ENCODE measurements around the gene VRTN.

Gene VRTN

GRCh38 chr14:74348241-74348734 is at the start of gene VRTN:
VRTN (plus strand) TSS chr14:74348471; CDS start chr14:74356784, 8,313 bp downstream.
- no peaks in the 10 kb centered on the region for H3K4me1 ChIP-seq (ENCODE audit: low read depth, poor library complexity, severe bottlenecking)
- H3K4me2 ChIP-seq: no peak within 1 kb of the TSS
- H3K79me2 ChIP-seq (ENCODE audit: insufficient read depth, low read depth): no peaks in the 10 kb centered on the region
- H3K27ac ChIP-seq: no peak within 1 kb of the TSS
- no peak for TF ChIP-seq CTCF (conservative IDR thresholded peaks at IDR 0.05; ENCODE audit: low read depth, low read length)
- no peak within 1 kb of the TSS for H3K9ac ChIP-seq
- H3K4me3 ChIP-seq (IDR thresholded peaks at IDR 0.05; ENCODE audit: insufficient read depth, low read depth, low read length): no peak within 1 kb of the TSS
- H3K27me3 ChIP-seq (ENCODE audit: insufficient read depth, low read depth): no peaks in the 10 kb centered on the region
- no peak within 1 kb of the TSS for H2AFZ ChIP-seq (ENCODE audit: low read depth)
- no peaks in the 10 kb centered on the region for H4K20me1 ChIP-seq (ENCODE audit: insufficient read depth)
- H3K36me3 ChIP-seq (ENCODE audit: insufficient read depth): no peaks in the 10 kb centered on the region

GRCh38 chr14:74299061-74299545 is 49.2 kb upstream of the VRTN start:
- Histone ChIP-seq H3K27me3 (ENCODE audit: insufficient read depth, low read depth) (no peaks in the 10 kb centered on the region), H2AFZ (ENCODE audit: low read depth) (no peak overlapping the region), H3K4me2 (no peak overlapping the region), H3K9ac (no peak overlapping the region), H3K36me3 (ENCODE audit: insufficient read depth) (no peaks in the 10 kb centered on the region), H3K79me2 (ENCODE audit: insufficient read depth, low read depth) (no peaks in the 10 kb centered on the region), H3K27ac (no peak overlapping the region), H3K4me3 (IDR thresholded peaks at IDR 0.05; ENCODE audit: insufficient read depth, low read depth, low read length) (no peak overlapping the region), H3K4me1 (ENCODE audit: low read depth, poor library complexity, severe bottlenecking) (peaks cover 7% of the 10 kb centered on the region), H4K20me1 (ENCODE audit: insufficient read depth) (no peaks in the 10 kb centered on the region)
- no peak for TF ChIP-seq CTCF (conservative IDR thresholded peaks at IDR 0.05; ENCODE audit: low read depth, low read length)

DNA sequence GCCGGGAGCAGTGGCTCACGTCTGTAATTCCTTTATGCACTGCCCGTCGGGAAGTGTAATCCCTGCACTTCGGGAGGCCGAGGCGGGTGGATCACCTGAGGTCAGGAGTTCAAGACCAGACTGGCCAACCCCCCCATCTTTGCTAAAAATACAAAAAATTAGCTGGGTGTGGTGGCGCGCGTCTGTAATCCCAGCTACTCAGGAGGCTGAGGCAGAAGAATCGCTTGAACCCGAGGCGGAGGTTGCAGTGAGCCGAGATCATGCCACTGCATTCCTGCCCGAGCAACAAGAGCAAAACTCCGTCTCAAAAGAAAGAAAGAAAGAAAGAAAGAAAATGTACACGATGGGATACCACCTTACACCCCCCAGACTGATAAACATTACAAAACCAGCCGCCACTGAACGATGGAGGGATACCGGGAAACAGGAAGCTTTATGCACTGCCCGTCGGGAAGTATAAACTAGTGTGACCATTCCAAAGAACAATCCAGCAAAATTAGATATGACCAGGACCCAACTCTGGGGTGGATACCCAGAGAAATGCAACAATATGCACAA is 46.6 kb upstream of the VRTN start:
- no peak overlapping the region for H3K27ac ChIP-seq
- H3K4me3 ChIP-seq (IDR thresholded peaks at IDR 0.05; ENCODE audit: insufficient read depth, low read depth, low read length): no peak overlapping the region
- no peaks in the 10 kb centered on the region for H3K36me3 ChIP-seq (ENCODE audit: insufficient read depth)
- no peaks in the 10 kb centered on the region for H3K79me2 ChIP-seq (ENCODE audit: insufficient read depth, low read depth)
- H4K20me1 ChIP-seq (ENCODE audit: insufficient read depth): no peaks in the 10 kb centered on the region
- H3K9ac ChIP-seq: no peak overlapping the region
- no peak for TF ChIP-seq CTCF (conservative IDR thresholded peaks at IDR 0.05; ENCODE audit: low read depth, low read length)
- no peak overlapping the region for H2AFZ ChIP-seq (ENCODE audit: low read depth)
- no peaks in the 10 kb centered on the region for H3K27me3 ChIP-seq (ENCODE audit: insufficient read depth, low read depth)
- peak overlapping the region; percentile 37; the same call in 1 of the 2 replicates for H3K4me2 ChIP-seq
- peaks cover 7% of the 10 kb centered on the region for H3K4me1 ChIP-seq (ENCODE audit: low read depth, poor library complexity, severe bottlenecking)

GRCh38 chr14:74302152-74302628 is 46.1 kb upstream of the VRTN start:
- TF ChIP-seq CTCF (conservative IDR thresholded peaks at IDR 0.05; ENCODE audit: low read depth, low read length): no peak; the same call in 1 of the 2 replicates
- Histone ChIP-seq H3K4me1 (ENCODE audit: low read depth, poor library complexity, severe bottlenecking) (peaks cover 7% of the 10 kb centered on the region), H3K79me2 (ENCODE audit: insufficient read depth, low read depth) (no peaks in the 10 kb centered on the region), H3K4me3 (IDR thresholded peaks at IDR 0.05; ENCODE audit: insufficient read depth, low read depth, low read length) (no peak overlapping the region), H3K9ac (peak overlapping the region; percentile 44; the same call in 1 of the 2 replicates), H4K20me1 (ENCODE audit: insufficient read depth) (no peaks in the 10 kb centered on the region), H2AFZ (ENCODE audit: low read depth) (peak overlapping the region; percentile 91), H3K27ac (peak overlapping the region; percentile 40), H3K27me3 (ENCODE audit: insufficient read depth, low read depth) (no peaks in the 10 kb centered on the region), H3K4me2 (peak overlapping the region; percentile 37; the same call in 1 of the 2 replicates), H3K36me3 (ENCODE audit: insufficient read depth) (no peaks in the 10 kb centered on the region)

All from KMS-11 (cell line).